HG03342 (cell line): ENCODE data around the gene NDUFS1.
"Not testable (repeated sequence)": the region's sequence is repeated elsewhere in the genome, so short reads cannot be mapped to it uniquely, and the experiment has no call there.

ENCODE experiments used
- ATAC-seq: cut with Tn5 transposase; IDR thresholded peaks from one replicate; pipeline ENCODE4 v1.9.1; 2021; ENCODE audit warnings: mild to moderate bottlenecking, moderate library complexity; ENCODE audit not compliant: unreplicated experiment

The NDUFS1 gene

GRCh38 chr2:206163251-206163880 is 4.1 kb upstream of the NDUFS1 start:
- ATAC-seq = no peak

DNA sequence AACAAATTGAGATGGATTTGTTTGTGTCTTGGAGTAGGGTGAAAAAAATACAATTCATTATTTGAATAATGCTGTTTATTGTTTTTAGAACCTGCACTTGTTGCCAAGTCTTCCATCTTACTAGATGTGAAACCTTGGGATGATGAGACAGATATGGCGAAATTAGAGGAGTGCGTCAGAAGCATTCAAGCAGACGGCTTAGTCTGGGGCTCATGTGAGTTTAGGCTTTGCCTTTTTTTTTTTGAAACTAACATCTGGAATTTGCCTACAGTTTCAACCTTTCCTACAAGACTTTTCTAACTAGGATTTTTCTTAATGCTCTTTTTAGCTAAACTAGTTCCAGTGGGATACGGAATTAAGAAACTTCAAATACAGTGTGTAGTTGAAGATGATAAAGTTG is 3.2 kb upstream of the NDUFS1 start:
- not testable (repeated sequence) for ATAC-seq

- ATAC-seq = no peak
Measured at GRCh38 chr2:206160807-206161179, 1.5 kb upstream of the NDUFS1 start.

DNA sequence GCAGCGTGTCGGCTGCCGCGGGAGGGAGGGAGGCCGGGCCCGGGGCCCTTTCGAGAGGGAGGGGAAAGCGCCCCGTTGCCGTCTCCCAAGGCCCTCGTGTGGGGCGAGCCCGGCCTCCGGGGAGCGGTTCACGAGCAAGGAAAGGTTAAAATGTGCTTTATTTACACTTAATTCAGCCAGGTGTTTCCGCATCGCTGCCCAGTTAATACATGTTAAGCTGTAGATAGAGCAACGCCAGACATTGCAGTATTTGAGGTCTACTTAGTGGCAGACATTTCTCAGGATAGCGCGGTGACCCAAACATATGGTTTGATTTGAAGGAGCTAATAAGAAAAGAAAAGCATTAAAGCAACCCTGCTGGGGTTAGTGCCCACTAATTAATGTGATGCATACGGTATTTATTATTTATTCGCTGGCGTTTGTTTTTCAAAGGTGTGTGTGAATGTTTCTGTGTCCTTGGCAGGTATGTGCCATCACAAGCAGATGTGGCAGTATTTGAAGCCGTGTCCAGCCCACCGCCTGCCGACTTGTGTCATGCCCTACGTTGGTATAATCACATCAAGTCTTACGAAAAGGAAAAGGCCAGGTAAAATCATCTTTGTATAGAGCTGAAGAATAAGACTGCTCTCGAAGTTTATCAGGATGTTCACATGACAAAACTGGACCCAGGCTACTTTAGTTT is 1.0 kb upstream of the NDUFS1 start:
- ATAC-seq = peak; percentile 54

- peak; percentile 15 for ATAC-seq
Measured at GRCh38 chr2:206158563-206159345, 490 bp downstream of the NDUFS1 start.

DNA sequence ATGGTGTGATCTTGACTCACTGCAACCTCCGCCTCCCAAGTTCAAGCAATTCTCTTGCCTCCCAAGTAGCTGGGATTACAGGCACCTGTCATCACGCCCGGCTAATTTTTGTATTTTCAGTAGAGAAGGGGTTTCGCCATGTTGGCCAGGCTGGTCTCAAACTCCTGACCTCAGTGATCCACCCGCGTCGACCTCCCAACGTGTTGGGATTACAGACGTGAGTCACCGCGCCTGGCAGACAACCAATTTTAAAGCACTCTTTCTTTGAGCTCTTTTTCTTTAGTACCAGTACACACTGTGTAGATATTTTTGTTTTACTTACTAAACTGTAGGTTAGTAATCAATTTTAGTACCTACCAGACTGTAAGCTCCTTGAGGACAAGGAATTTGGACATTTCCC is 2.2 kb downstream of the NDUFS1 start:
- not testable (repeated sequence) for ATAC-seq

GRCh38 chr2:206154197-206154596 is 5.0 kb downstream of the NDUFS1 start:
- peak; percentile 50 for ATAC-seq

GRCh38 chr2:206150631-206151030 is 8.6 kb downstream of the NDUFS1 start:
- ATAC-seq = no peak

DNA sequence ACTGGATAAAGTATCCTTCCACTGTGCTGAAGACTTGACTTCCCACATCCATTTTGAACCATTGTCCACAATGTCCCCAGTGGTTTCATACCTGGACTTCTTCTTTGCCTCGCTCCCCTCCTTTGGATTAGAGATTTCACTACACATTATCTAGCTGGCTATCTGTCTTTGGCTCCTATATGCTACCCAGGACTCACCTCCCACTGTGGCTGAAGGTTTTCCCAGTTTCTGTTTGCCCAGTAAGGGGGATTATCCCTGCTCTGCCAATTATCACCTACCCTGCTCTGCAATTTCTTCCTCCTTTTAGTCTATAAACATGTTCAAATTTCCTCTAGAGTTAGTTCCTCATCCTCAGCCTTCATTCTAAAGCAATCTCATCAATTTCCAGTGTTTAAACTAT is 9.1 kb downstream of the NDUFS1 start:
- ATAC-seq = no peak

DNA sequence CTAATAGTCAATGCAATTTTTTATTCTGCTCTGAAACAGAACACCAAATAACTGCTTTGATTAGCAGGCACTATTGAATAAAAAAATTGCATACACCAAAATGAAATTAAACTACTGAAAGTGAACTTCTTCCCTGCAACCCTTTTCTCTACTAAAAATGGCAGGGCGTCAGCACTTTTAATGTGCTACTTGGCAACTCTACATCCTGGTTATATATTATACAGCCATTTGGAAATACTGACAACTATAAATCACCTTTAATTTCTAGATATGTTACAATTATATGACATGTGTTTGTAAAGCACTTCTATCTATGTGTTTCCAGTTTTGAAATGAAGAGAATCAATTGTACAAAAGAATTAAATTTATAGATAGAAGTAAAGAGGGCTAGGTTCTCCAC is 9.9 kb downstream of the NDUFS1 start:
- no peak for ATAC-seq

GRCh38 chr2:206145665-206146064 is 13.6 kb downstream of the NDUFS1 start:
- ATAC-seq = no peak

DNA sequence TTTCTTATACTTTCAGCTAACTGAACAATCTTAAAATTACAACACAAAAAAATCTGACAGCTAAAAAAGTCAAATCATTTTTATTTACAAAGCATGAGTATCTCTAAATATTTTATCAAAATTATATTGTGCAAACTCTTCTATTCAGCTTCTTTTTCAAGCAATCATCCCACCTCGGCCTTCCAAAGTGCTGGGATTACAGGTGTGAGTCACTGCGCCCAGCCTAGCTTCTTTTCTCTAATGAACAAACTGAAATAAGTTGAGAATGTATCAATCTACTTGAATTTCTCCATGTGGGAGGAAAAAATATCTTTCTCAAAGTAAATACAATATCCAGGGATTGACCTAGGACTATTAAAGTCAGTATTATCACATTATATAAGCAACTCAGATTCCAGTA is 14.9 kb downstream of the NDUFS1 start:
- no peak for ATAC-seq

DNA sequence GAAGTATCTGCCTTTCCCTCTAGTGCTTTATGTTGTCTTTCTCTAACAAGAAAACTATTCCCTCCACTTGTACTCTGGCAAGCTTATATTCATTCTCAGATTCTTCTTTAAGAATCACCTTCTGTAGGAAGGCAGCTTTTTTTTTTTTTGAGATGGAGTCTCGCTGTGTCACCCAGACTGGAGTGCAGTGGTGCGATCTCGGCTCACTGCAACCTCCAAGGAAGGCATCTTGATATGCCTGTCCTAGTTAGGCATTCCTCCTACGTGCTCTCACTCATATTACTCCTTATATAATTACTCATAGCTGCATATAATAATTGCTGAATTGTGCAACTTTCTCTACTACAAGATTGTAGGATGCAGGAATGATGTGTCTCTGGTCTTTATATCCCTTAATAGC is 15.8 kb downstream of the NDUFS1 start:
- ATAC-seq = no peak

DNA sequence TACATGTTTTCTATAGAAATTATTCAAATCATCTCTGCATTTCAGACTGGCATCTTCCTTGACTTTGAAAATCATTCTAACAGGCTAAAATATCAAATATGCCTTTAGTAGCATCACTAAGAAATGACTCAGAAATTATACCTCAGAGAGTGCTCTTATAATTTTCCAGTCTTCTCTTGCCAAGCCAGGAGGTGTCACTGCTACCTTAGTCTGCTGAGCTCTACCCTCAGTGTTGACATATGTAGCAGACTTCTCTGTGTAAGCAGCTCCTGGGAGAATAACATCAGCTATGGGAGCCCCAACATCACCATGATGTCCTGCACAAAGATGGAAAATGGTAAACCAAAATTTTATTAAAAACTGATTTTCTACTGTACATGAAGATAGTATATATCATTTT is 31.6 kb downstream of the NDUFS1 start:
- no peak for ATAC-seq

GRCh38 chr2:206125901-206126300 is 33.3 kb downstream of the NDUFS1 start:
- no peak for ATAC-seq

DNA sequence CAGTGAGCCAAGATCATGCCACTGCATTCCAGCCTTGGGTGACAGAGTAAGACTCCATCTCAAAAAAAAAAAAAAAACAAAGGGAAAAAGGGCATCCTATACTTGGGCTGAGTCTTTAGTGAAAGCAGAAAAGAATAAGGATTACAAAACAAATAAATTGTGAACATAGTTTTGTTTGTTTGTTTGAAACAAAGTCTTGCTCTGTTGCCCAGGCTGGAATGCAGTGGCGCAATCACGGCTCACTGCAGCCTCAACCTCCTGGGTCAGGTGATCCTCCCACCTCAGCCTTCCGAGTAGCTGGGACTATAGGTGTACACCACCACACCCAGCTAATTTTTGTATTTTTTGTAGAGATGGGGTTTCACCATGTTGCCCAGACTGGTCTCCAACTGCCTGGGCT is 36.7 kb downstream of the NDUFS1 start:
- not testable (repeated sequence) for ATAC-seq

- no peak for ATAC-seq
Measured at GRCh38 chr2:206116278-206116677, 43.0 kb downstream of the NDUFS1 start.

DNA sequence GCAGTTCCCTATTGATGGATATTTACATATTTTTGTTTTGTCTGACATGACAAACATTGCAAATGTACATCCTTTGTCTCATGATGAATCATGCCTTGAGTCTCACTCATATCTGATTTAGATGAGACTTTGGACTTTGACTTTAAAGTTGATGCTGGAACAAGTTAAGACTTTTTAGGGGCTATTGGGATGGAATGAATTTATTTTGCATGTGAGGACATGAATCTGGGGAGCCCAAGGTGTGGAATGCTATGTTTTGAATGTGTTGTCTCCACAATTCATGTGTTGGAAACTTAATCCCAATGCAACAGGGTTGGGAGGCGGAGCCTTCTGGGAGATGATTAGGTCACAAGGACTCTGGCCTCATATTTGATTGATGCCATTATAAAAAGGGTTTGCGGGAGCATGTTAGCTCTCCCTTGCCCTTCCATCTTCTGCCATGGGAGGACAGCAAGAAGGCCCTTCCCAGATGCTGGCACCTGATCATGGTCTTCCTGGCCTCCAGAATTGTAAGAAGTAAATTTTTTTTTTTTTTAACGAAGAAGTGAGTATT is 44.1 kb downstream of the NDUFS1 start:
- no peak for ATAC-seq

- no peak for ATAC-seq
Measured at GRCh38 chr2:206112846-206113547, 46.2 kb downstream of the NDUFS1 start.

DNA sequence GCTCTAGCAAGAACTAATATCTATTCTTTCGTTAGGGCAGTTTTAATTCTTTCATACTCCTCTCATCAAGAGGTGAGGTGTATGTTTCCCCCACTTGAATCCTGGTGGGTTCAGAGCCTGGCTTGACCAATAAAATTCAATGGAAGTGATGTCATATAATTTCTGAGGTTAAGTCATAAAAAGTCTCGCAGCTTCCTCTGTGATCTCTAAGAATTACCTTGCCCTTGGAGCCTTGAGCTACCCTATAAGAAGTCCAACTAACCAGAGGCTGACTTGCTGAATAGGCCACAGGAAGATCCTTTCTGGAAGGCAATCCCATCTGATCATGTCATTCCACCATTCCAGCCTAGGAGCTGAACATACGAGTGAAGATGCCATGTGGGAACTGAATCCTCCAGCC is 47.1 kb downstream of the NDUFS1 start:
- ATAC-seq = no peak

- ATAC-seq = no peak
Measured at GRCh38 chr2:206108713-206109112, 50.5 kb downstream of the NDUFS1 start.
